ENCODE data around the gene CSTF2. TPM values are rescaled to one million over a fixed set of nuclear protein-coding genes. Genes with fewer than 3 reads are reported as not detected.

Gene CSTF2
- total RNA-seq, 2 experiments from 2014 or later: 38.9 to 44.5 TPM

Other genes starting within 250 kb of the CSTF2 start
- gene TNMD, start 235.5 kb upstream of the CSTF2 start, total RNA-seq: not detected
- not detected for gene TSPAN6, start 183.6 kb upstream of the CSTF2 start, total RNA-seq
- not detected for gene SRPX2, start 176.2 kb upstream of the CSTF2 start, total RNA-seq
- gene SYTL4, start 88.3 kb upstream of the CSTF2 start, total RNA-seq: not detected
- not detected for gene NOX1, start 54.0 kb downstream of the CSTF2 start, total RNA-seq
- gene XKRX, start 108.5 kb downstream of the CSTF2 start, total RNA-seq: under 1 TPM in 1 of 2 experiments, not detected in 1; 0.12 TPM
- not detected for gene ARL13A, start 149.3 kb downstream of the CSTF2 start, total RNA-seq
- 10 to 100 TPM; 21.0 to 23.3 TPM for gene TRMT2B, start 231.7 kb downstream of the CSTF2 start, total RNA-seq

Data from activated CD8-positive, alpha-beta memory T cell treated with anti-CD3 and anti-CD28 coated beads, Interleukin-2, amount 10 ng/mL, durations not matched to agents 7 days and 5 days (primary cell).